ENCODE measurements around the gene MICB.
"Not testable (repeated sequence)": the region's sequence is repeated elsewhere in the genome, so short reads cannot be mapped to it uniquely, and the experiment has no call there.

The MICB gene

DNA sequence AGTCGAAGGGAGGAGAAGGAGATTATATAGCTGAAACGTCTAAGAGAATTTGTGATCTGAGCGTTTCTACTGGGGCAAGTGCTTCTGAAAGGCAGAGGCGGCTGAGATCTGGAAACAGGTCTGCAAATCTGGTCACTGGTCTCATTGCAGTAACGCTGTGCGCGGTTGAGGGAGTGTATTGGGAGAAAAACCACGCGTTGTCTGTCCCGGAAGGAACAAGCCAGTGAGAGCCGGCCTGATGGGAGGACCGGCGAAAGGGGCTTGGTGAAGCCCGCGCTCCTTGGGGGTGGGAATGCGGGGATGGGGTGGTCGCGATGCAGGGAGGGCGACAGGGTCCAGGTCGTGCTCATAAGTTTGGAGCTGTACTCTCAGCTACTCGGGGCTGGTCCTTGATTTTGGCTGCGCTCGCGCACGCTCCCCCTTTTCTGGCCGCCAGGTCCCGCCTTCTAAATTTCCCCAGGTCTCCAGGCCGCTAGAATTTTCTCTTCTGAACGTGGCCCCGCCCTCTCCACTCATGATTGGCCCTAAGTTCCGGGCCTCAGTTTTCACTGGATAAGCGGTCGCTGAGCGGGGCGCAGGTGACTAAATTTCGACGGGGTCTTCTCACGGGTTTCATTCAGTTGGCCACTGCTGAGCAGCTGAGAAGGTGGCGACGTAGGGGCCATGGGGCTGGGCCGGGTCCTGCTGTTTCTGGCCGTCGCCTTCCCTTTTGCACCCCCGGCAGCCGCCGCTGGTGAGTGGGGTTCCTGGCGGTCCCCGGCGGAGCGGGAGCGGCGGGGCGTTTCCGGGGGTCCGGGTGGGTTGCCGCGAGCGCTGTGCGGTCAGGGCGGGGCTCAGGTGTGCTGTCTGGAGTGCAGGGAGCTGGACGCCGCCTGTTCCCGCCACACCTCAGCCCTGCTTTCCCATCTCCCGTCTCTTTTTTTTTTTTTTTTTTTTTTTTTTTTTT, at the start of gene MICB:
Gene MICB (plus strand): TSS at position 615 of the 946 bp plus-strand sequence. CDS start 49 bp downstream, at position 664.
- peaks cover 19% of the 10 kb centered on the region for H3K4me1 ChIP-seq (ENCODE audit: control insufficient read depth, insufficient read depth, low read length)
- H3K27ac ChIP-seq (ENCODE audit: low read depth, low read length): no peak within 1 kb of the TSS
- H3K36me3 ChIP-seq (ENCODE audit: control insufficient read depth, insufficient read depth, low read length): no peaks in the 10 kb centered on the region
- peak within 1 kb of the TSS; percentile 48; the same call in 1 of the 2 replicates for H3K9ac ChIP-seq (ENCODE audit: low read depth, low read length)
- H3K4me3 ChIP-seq (ENCODE audit: low read depth, low read length): peak within 1 kb of the TSS; percentile 85
- peaks cover 31% of the 10 kb centered on the region for H3K27me3 ChIP-seq (ENCODE audit: control insufficient read depth, insufficient read depth, low read length)
- H3K9me3 ChIP-seq (ENCODE audit: control insufficient read depth, insufficient read depth, low read length): no peaks in the 10 kb centered on the region

DNA sequence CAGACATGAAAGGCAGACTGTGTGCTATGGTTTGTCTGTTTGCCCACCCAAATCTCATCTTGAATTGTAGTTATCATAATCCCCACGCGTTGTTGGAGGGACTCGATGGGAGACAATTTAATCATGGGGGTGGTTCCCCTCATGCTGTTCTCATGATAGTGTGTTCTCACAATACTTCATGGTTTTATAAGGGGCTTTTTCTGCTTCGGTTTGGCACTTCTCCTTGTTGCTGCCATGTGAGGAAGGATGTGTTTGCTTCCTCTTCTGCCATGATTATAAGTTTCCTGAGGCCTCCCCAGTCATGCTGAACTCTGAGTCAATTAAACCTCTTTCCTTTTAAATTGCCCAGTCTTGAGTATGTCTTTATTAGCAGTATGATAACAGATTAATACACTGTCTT, 47.2 kb upstream of the MICB start:
- Histone ChIP-seq H3K36me3 (ENCODE audit: control insufficient read depth, insufficient read depth, low read length) (no peaks in the 10 kb centered on the region), H3K4me1 (ENCODE audit: control insufficient read depth, insufficient read depth, low read length) (no peaks in the 10 kb centered on the region), H3K27ac (ENCODE audit: low read depth, low read length) (no peak overlapping the region), H3K4me3 (ENCODE audit: low read depth, low read length) (no peak overlapping the region), H3K27me3 (ENCODE audit: control insufficient read depth, insufficient read depth, low read length) (no peaks in the 10 kb centered on the region; the same call in none of the 2 replicates), H3K9ac (ENCODE audit: low read depth, low read length) (no peak overlapping the region), H3K9me3 (ENCODE audit: control insufficient read depth, insufficient read depth, low read length) (no peaks in the 10 kb centered on the region)

DNA sequence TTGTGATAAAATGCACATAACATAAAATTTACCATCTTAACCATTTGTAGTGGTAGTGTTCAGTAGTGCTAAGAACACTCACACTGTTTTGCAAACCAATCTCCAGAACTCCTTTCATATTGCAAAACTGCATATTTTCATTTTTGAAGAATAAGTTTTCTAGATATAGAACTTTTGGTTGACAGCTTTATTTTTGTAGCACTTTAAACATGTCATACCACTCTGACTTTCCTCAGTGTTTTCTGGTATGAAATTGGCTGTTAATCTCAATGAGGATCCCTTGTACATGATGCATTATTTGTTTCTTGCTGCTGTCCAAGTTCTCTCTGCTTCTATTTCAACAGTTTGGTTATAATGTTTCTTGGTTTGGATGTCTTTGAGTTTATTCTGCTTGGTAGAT, 45.1 kb upstream of the MICB start:
- no peaks in the 10 kb centered on the region for H3K36me3 ChIP-seq (ENCODE audit: control insufficient read depth, insufficient read depth, low read length)
- no peak overlapping the region for H3K4me3 ChIP-seq (ENCODE audit: low read depth, low read length)
- no peak overlapping the region for H3K27ac ChIP-seq (ENCODE audit: low read depth, low read length)
- H3K9me3 ChIP-seq (ENCODE audit: control insufficient read depth, insufficient read depth, low read length): no peaks in the 10 kb centered on the region
- no peaks in the 10 kb centered on the region for H3K4me1 ChIP-seq (ENCODE audit: control insufficient read depth, insufficient read depth, low read length)
- H3K27me3 ChIP-seq (ENCODE audit: control insufficient read depth, insufficient read depth, low read length): peaks cover 5% of the 10 kb centered on the region
- H3K9ac ChIP-seq (ENCODE audit: low read depth, low read length): no peak overlapping the region

DNA sequence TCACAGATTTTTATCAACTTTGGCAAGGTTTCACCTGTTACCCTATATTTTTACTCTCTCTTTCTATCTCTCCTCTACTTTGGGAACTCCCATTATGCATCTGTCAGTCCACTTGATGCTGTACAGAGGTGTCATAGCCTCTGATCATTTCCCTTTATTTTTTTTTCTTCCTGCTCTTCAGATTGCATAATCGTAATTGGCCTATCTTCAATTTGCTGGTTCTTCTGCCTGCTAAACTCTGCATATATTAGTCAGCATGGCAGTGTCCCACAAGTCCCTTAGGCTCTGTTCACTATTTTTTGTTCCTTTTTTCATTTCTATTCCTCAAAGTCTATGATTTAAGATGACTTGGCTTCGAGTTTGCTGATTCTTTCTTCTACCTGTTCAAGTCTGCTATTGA, 44.7 kb upstream of the MICB start:
- Histone ChIP-seq H3K36me3 (ENCODE audit: control insufficient read depth, insufficient read depth, low read length) (no peaks in the 10 kb centered on the region), H3K27me3 (ENCODE audit: control insufficient read depth, insufficient read depth, low read length) (peaks cover 5% of the 10 kb centered on the region), H3K4me3 (ENCODE audit: low read depth, low read length) (no peak overlapping the region), H3K9ac (ENCODE audit: low read depth, low read length) (no peak overlapping the region), H3K27ac (ENCODE audit: low read depth, low read length) (no peak overlapping the region), H3K9me3 (ENCODE audit: control insufficient read depth, insufficient read depth, low read length) (no peaks in the 10 kb centered on the region), H3K4me1 (ENCODE audit: control insufficient read depth, insufficient read depth, low read length) (no peaks in the 10 kb centered on the region)

DNA sequence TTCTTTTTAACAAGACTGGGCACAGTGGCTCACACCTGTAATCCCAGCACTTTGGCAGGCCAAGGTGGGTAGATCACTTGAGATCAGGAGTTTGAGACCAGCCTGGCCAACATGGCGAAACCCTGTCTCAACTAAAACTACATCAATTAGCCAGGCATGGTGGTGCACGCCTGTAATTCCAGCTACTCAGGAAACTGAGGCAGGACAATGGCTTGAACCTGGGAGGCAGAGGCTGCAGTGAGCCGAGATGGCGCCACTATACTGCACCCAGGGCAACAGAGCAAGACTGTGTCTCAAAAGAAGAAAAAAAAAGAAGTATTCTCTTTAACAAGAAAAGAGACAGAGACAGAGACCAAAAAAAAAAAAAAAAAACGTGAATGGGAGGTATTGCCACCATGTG, 38.1 kb upstream of the MICB start:
- not testable (repeated sequence) for H3K9ac ChIP-seq (ENCODE audit: low read depth, low read length); H3K36me3 ChIP-seq (ENCODE audit: control insufficient read depth, insufficient read depth, low read length); H3K4me1 ChIP-seq (ENCODE audit: control insufficient read depth, insufficient read depth, low read length); H3K27me3 ChIP-seq (ENCODE audit: control insufficient read depth, insufficient read depth, low read length); H3K9me3 ChIP-seq (ENCODE audit: control insufficient read depth, insufficient read depth, low read length); H3K27ac ChIP-seq (ENCODE audit: low read depth, low read length); H3K4me3 ChIP-seq (ENCODE audit: low read depth, low read length)

DNA sequence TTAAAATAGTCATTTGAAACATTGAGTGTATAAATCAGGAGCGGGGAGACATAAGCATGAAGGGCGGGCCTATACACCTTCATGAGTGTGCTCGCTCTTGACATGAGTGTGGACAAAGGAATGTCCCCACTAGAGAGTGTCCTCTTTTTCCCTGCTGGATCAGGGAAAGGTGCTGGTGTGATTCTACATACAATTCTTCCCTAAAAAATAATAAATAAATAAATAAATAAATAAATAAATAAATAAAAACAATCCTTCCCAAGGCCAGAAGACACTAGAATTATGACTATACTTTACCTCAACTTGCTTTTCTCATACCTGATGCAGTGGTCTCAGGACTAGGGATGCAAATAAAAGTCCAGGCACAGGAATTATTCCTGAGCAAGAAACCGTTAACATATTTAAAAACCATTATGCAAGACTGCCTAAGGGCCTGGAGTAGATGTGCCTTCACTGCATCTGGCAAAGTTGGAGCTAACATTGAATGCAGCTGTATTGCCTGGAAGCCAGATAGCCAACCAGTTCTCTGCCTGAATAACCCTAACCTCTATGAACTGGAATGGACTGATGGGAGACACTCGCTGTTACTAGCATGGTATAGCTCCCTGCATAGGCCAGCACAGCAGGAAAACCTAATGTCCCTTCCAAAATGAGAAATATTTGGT, 37.5 kb upstream of the MICB start:
- H3K36me3 ChIP-seq (ENCODE audit: control insufficient read depth, insufficient read depth, low read length): no peaks in the 10 kb centered on the region
- H3K9me3 ChIP-seq (ENCODE audit: control insufficient read depth, insufficient read depth, low read length): no peaks in the 10 kb centered on the region
- peaks cover 4% of the 10 kb centered on the region for H3K4me1 ChIP-seq (ENCODE audit: control insufficient read depth, insufficient read depth, low read length)
- H3K9ac ChIP-seq (ENCODE audit: low read depth, low read length): no peak overlapping the region
- no peak overlapping the region for H3K27ac ChIP-seq (ENCODE audit: low read depth, low read length)
- no peak overlapping the region for H3K4me3 ChIP-seq (ENCODE audit: low read depth, low read length)
- H3K27me3 ChIP-seq (ENCODE audit: control insufficient read depth, insufficient read depth, low read length): peaks cover 5% of the 10 kb centered on the region; the same call in 1 of the 2 replicates

DNA sequence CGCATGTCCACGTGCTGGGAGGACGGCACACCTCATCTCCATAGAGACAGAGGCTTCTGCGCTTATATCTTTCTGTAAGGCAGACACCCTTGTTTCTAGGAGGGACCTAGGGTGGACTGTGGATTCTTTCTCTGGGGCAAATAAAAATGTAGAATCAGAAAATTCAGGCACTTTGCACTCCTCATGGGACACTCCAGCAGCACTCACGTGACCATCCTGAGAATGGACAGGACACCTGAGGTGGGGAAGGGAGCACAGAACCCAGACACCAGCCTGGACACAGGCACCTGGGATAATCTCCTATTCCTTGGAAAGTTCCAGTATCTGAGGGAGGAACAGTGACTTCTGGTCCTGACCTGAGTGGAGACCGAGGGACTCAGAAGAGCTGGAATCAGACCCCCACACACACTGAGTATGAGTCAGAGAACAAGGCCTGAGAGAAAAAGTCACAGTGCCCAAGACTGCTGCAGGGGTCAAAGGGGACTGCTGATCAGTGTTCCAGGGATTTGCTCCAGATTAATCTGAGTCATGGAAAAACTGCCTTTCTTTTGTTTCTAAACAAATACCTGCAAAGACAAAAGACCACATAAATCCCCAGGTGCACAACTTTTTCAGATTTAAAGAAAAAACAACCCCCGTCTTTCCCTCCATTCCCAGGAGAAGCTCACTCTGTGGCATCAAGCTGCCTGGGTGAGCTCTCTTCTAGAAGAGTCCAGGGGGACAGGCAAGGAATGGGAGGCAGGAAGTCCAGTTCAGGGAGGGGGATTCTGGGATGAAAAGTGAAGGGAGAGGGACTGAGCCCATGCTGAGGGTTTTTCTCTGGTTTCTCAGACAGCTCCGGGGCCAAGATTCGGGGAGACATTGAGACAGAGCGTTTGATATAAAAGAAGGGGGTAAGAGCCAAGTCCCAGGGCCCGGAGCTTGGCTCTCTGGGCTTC, 35.6 kb upstream of the MICB start:
- H3K36me3 ChIP-seq (ENCODE audit: control insufficient read depth, insufficient read depth, low read length): no peaks in the 10 kb centered on the region
- H3K27me3 ChIP-seq (ENCODE audit: control insufficient read depth, insufficient read depth, low read length): no peaks in the 10 kb centered on the region
- no peak overlapping the region for H3K9ac ChIP-seq (ENCODE audit: low read depth, low read length)
- H3K4me3 ChIP-seq (ENCODE audit: low read depth, low read length): no peak overlapping the region
- peaks cover 4% of the 10 kb centered on the region for H3K4me1 ChIP-seq (ENCODE audit: control insufficient read depth, insufficient read depth, low read length)
- H3K27ac ChIP-seq (ENCODE audit: low read depth, low read length): peak overlapping the region; percentile 53
- no peaks in the 10 kb centered on the region for H3K9me3 ChIP-seq (ENCODE audit: control insufficient read depth, insufficient read depth, low read length)

DNA sequence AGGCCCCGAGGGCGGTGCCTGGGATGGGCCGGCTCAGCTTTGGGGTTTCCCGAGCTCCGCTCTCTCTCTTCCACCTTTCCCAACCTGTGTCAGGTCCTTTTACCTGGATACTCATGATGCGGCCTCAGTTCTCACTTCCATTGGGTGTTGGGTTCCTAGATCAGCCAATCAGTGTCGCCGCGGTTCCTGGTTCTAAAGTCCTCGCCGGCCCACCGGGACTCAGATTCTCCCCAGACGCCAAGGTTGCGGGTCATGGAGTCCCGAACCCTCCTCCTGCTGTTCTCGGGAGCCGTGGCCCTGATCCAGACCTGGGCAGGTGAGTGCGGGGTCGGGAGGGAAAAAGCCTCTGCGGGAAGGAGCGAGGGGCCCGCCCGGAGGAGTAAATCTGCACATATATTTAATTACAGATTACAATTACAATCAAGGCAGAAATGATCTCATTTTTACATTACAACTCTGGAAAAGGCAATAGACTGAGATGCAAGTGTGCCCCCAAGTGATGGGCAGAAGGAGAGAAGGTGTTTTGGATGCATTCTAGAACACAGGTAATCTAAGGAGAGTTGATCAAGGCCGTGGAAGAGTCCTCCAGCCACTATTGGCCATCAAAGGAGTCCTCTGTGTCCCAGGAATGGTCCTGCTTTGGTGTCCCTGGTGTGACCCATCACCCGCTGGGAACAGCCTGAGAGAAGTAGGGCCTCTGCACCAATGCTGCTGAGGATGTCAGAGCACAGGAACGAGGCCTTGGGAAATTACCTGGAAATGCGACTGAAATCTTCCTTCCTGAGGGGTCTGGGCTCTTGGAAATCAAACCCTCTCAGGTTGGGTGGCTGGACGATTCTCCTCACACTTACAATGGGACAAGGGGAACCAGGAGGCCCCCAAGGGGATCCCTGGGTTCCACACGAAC, 34.7 kb upstream of the MICB start:
- H3K4me3 ChIP-seq (ENCODE audit: low read depth, low read length): peak overlapping the region; percentile 55
- H3K27ac ChIP-seq (ENCODE audit: low read depth, low read length): peak overlapping the region; percentile 53
- no peaks in the 10 kb centered on the region for H3K9me3 ChIP-seq (ENCODE audit: control insufficient read depth, insufficient read depth, low read length)
- H3K27me3 ChIP-seq (ENCODE audit: control insufficient read depth, insufficient read depth, low read length): no peaks in the 10 kb centered on the region
- H3K36me3 ChIP-seq (ENCODE audit: control insufficient read depth, insufficient read depth, low read length): no peaks in the 10 kb centered on the region
- peaks cover 4% of the 10 kb centered on the region for H3K4me1 ChIP-seq (ENCODE audit: control insufficient read depth, insufficient read depth, low read length)
- H3K9ac ChIP-seq (ENCODE audit: low read depth, low read length): no peak overlapping the region

DNA sequence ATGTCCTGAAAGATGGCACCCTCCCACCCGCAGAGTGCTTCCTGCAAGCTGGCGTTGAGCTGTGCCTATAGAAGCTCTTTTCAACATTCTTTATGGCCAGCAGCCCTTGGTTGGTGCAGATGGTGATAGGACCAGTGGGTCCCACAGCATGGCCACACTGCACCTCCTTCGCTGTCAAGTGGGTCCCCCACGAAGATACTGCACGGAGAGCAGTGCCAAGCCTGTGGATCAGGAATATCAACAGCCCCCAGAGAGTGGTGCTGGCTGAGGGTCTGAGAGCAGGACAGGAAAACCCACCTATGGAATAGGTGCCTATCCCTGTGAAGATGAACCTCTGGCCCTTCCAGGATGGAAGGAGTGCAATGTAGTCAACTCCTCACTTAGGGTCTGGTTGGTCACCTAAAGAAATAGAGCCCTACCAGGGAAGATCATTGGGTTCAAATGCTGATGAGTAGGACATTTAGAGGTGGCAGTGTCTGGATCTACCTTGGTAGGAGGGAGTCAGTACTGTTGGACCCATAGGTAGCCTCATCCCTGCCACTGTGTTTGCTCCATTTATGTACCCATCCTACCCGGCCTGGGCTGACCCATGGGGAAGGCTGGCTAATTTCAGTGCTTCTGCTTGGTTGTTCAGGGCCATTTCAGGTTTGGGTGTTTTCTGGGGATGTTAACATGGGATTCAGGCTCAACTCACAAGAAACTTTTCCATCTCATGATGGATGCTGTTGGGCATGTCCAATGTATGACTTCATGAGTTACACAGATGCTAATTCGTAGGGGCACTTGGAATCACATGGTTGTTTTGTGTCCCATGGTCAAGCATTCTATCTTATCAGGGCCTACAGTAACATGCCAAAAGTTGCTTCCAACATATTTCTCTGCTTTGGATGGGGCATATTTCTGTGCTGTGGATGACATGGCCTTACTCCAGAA, 33.4 kb upstream of the MICB start:
- H3K27me3 ChIP-seq (ENCODE audit: control insufficient read depth, insufficient read depth, low read length): no peaks in the 10 kb centered on the region
- H3K9ac ChIP-seq (ENCODE audit: low read depth, low read length): no peak overlapping the region
- H3K27ac ChIP-seq (ENCODE audit: low read depth, low read length): no peak overlapping the region
- H3K9me3 ChIP-seq (ENCODE audit: control insufficient read depth, insufficient read depth, low read length): no peaks in the 10 kb centered on the region
- no peak overlapping the region for H3K4me3 ChIP-seq (ENCODE audit: low read depth, low read length)
- peaks cover 4% of the 10 kb centered on the region for H3K4me1 ChIP-seq (ENCODE audit: control insufficient read depth, insufficient read depth, low read length)
- H3K36me3 ChIP-seq (ENCODE audit: control insufficient read depth, insufficient read depth, low read length): no peaks in the 10 kb centered on the region
